LNCaP clone FGC (cell line): ENCODE measurements around the gene MSX2.

Experiments
- DNase-seq: peaks from one replicate; pipeline ENCODE4 v3.0.0-alpha.2; 2011; ENCODE audit warnings: low read depth
- H3K4me3 ChIP-seq: 2 replicates; pipeline ENCODE4 v1.5.1; 2011; ENCODE audit warnings: mild to moderate bottlenecking, low read depth, low read length, control low read depth
- TF ChIP-seq, protein P1 (sequence below): IDR thresholded peaks from 2 replicates; pipeline ENCODE4 v1.5.1; 2012; ENCODE audit warnings: mild to moderate bottlenecking; ENCODE audit not compliant: control insufficient read depth, insufficient read depth; ENCODE audit errors: extremely low read depth

MSX2 gene

GRCh38 chr5:174724484-174725260 lies at the start of gene MSX2:
Gene MSX2, plus strand, starts transcription at chr5:174724582. Its CDS starts 78 bp downstream, at chr5:174724660.
- H3K4me3 ChIP-seq = peak within 1 kb of the TSS; percentile 66
- peak; percentile 65 for DNase-seq
- TF ChIP-seq, protein P1, sequence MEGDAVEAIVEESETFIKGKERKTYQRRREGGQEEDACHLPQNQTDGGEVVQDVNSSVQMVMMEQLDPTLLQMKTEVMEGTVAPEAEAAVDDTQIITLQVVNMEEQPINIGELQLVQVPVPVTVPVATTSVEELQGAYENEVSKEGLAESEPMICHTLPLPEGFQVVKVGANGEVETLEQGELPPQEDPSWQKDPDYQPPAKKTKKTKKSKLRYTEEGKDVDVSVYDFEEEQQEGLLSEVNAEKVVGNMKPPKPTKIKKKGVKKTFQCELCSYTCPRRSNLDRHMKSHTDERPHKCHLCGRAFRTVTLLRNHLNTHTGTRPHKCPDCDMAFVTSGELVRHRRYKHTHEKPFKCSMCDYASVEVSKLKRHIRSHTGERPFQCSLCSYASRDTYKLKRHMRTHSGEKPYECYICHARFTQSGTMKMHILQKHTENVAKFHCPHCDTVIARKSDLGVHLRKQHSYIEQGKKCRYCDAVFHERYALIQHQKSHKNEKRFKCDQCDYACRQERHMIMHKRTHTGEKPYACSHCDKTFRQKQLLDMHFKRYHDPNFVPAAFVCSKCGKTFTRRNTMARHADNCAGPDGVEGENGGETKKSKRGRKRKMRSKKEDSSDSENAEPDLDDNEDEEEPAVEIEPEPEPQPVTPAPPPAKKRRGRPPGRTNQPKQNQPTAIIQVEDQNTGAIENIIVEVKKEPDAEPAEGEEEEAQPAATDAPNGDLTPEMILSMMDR = no peak

- TF ChIP-seq, protein P1 = no peak
Measured at GRCh38 chr5:174675110-174675509, 49.3 kb upstream of the MSX2 start.

DNA sequence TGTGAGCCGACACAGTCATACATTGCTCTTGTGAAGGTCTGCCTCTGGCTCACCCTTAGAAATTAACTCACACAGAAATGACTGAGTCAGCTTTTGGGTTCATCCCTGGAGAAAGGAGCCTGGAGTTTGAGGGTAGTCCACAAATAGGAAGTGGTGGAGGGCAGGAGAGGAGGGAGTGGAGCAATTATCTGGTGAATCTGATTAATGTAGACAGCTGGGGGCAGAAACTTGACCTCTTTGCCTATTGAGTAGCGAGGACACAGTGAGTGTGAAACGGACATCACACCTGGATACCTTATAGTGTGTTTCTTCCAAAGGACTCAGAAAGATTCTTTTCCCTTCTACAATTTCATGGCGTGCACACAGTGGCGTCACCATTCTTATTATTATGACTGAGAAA lies 48.5 kb upstream of the MSX2 start:
- H3K4me3 ChIP-seq = no peak overlapping the region
- no peak for DNase-seq
- TF ChIP-seq, protein P1 = no peak

More at GRCh38 chr5:174675110-174675509, 49.3 kb upstream of the MSX2 start:
- no peak overlapping the region for H3K4me3 ChIP-seq
- no peak for DNase-seq

- TF ChIP-seq, protein P1 = no peak
- peak; percentile 39 for DNase-seq
- H3K4me3 ChIP-seq = no peak overlapping the region
Measured at GRCh38 chr5:174678107-174678506, 46.3 kb upstream of the MSX2 start.

DNA sequence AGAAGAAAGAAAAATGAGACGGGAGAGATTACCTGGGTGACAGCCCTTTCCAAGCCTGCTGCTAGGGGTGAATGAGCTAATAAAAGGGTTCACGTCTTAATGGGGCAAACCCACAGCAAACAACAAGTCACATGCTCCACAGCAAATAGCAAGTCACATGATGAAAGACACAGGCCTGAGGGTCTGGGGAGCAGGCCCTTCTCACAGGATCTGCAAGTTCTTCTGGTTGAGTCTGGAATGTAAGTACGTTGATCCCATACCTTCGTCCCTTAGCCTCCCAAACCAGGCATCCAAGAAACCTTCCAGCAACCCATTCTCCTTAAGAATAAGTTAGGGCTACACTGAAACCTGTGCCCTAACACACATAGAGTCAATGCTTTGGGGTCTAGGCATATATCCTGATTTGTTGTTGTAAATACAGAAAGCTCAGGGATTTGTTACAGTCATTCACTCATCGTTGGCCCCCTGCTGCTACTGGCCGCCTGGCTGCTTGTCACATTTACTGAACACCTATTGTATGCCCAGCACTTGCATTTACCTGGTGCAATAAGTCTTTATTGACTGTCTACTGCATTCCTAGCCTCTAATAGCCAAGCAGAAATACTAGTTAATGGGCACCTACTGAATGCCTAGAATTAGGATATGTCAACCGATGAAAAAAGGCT lies 43.3 kb upstream of the MSX2 start:
- TF ChIP-seq, protein P1 = no peak
- DNase-seq = no peak
- no peak overlapping the region for H3K4me3 ChIP-seq

GRCh38 chr5:174687503-174687902 lies 36.9 kb upstream of the MSX2 start:
- H3K4me3 ChIP-seq = no peak overlapping the region
- no peak for DNase-seq
- TF ChIP-seq, protein P1 = no peak
